Muscle of back (tissue), 11 donors: ENCODE results near the gene RTL10. TPM values are rescaled to one million over a fixed set of nuclear protein-coding genes. Genes with fewer than 3 reads are reported as not detected.

Source experiments
- DNase-seq, 3 donors: peaks; one replicate each; pipeline versions ENCODE4 v3.0.0 to v3.0.0-alpha.2; 2013
- polyA plus RNA-seq, 10 donors: library from polyadenylated mRNA; unstranded; fragments of 120-200 nt; gene quantifications; one replicate each; pipeline ENCODE4 v1.2.1, GENCODE V29; 2013; ENCODE audit not compliant: insufficient read length in 10 of 10

Gene RTL10
- polyA plus RNA-seq, 10 donors, result 8.6 to 15.0 (median 11.3) TPM

DNA sequence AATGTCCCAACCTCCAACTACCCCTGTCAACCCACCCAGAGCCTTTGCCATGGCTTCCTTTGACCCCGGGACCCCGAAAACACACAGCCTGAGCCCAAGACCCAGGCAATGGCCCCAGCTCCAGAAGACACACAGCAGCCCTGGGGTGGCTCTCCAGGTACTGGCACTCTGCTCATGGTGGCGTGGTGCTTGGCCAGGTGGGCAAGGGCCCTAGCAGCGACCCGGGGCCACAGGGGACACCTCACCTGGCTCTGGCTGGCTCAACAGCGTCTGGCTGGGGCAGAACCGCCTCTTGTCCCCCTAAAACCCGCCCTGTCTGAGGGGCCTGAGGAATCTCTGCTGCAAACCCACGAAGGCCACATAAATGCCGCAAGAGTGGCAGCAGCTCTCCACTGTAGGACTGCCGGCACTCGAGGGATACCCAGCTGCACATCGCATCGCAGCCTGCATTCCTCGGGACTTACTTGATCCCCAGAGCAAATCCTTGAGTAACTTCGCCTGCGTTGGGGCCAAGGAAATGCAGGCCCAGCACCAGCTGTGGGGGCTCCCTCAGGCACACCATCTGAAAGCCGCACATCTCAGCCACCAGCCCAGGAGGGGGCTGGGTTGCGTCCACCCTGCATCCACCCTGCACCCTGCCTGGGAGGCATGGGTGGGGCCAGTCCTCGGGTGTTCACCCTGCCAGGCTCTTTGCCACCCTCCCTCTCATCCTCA, 23.1 kb upstream of the RTL10 start:
- peak in 1 of 3 donors; percentile 24 for DNase-seq

DNA sequence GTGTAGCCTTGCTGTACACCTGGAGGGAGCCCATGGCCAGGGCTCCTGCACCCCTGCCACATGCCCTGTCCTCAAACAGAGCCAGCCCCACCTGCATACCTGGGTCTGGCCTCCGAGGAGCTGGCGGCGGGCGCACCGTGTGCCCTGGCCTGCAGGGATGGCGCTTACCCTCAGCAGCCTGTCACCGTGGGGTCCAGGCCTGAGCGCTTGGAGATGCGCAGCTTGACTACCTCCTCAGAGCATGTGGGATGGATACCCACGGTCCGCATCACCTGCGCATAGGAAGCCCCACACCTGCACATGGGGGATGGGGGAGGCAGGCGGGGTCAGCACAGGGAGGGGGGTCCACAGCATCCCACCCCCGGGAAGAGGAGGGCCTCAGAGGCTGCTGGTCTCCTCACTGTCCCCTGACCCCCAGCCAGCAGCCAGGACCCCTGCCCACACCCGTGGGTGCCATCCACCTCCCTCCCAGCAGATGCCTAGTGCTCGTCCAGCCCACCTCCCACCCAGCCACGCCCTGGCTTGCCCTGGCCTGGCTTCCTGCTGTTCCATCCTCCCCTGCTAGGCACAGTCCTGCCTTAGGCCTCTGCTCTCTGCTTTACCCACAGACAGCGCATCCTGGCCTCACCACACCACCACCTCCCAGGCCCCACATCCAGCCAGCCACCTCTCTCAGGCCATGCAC, 22.4 kb upstream of the RTL10 start:
- DNase-seq, result peak in 1 of 3 donors; percentile 1

DNA sequence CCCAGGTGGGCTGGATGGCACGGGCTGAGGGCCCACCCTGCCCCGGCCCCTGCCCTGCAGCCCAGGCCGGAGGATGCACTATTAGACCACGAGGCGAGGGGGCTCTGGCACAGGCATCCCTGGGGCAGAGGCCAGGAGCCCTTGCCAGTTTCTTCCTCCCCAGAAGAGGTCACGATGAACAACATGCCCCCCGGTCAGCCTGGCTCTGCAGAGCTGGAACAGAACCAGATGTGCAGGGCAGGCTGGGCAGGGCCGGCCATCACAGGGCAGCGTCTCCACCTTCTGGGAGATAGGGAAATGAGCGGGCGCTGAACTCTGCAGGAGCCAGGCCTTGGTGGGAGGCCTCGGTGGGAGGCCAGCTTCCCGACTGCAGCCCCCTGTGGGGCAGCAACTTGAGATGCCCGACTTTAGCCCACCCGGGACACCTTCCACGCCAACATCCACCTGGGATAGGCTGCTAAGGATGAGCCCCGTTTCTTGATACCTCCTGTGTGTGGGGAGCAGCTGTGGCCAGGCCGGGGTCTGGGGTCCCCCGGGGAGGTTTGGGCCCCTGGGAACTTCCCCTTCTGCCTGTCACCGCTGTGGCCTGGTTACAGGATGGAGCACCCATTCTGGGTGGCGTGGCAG, 21.8 kb upstream of the RTL10 start:
- peak in 1 of 3 donors; percentile 4 for DNase-seq

DNA sequence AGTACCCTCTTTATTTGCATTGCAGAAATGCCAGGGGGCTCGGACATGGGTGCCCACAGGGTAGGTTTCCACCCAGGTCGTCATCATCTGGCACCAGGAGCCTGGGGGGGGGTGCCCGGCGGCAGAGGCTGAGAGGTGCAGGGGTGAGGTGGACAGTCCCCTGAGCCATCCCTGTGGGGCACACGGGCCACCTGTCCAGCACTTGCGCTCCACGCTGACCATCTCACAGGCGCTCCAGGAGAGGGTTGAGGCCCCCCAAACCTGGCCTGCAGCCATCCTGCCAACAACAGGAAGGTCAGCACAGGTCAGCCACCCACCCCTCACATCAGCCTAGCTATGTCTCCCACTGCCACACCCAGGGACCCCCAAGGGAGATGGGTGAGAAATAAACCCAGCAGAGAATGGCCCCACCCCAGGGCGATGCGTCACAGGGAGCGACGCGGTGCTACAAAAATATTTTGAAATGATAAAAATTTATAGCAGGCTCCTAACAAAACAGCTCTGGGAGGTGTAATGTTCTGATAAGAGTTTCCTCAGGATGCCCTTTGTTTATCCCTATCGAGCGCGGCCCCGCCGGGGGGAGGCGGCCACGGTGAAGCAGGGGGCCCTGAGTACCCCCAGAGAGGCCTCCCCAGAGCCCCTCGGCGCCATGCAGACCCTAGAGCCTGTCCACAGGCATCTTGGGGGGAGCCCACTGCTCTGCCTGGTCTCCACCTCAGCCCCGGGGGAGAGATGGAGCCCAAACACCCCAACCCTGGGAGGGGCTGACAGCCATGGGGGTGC, 21.0 kb upstream of the RTL10 start:
- peak in 1 of 3 donors; percentile 2 for DNase-seq

DNA sequence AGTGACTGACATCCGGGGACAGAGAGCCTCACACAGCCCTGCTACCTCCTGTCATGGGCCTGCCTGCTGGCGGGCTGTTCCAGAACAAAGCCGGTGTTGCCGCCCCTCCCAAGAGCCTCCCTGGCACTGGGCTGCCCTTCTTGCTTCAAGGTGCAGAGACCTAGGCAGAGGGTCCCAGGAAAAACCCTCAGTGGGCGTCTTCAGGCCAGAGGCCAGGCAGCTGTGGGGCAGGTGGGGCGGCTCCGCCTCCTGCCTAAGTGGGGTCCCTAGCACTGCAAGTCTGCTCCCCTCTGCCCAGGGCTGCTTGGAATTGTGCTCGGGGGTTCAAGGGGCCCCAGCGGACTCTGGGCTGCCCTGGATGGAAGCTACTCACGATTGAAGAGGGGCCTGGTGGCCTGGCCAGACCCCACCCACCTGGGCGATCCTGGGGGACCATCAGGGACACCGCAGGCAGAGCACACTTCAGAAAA, 20.4 kb upstream of the RTL10 start:
- no peak for DNase-seq

DNA sequence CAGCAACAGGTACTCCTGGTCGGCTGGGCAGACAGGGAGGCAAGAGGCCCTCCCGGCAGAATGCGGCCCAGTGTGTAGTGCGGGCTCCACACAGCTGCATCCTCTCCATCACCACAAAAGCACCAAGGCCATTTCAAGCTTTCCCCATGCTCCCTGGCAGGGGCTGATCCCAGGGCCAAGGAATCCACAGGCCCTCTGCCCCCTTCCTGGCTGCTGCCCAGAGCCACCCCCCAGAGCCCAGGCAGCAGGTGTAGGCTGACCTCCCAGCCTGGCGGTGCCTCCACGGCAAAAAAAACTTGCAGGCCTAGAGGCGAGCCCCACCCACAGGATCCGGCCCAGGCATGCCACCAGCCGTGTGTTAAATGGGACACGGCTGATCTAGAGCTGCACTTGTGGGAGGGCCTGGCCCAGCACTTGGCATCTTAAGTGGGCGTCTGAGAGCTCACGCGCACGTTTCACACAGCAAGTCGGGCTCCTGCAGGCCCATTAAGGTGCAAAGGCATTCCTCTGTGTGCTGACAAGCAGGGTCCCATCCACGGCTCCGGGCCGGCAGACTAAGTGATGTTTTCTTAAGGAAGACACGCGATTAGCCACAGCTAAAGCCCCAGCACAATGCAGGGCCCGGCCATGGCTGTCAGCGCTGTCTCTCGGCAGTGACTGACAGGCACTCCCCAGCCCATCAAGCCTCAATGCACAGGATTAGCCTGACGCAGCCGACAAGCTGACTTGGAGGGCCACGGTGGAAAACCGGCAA, 19.8 kb upstream of the RTL10 start:
- DNase-seq, result peak in 1 of 3 donors; percentile 55

DNA sequence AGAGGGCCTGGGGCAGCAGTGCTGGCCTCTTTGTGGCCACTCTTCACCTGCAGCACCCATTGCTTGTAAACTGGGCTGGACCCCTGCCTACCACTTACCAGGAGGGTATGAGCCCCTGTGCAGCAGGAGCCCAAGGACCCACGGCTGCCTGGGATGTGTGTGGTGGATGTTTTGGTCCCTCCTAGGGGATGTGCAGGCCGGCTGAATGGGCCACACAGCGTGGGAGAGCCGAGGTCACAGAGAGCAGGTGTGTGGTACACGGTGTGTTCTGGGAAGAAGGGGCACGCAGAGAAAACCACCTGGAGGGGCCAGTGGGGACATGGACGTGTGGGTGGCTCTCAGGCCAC, 19.3 kb upstream of the RTL10 start:
- DNase-seq, result no peak

DNA sequence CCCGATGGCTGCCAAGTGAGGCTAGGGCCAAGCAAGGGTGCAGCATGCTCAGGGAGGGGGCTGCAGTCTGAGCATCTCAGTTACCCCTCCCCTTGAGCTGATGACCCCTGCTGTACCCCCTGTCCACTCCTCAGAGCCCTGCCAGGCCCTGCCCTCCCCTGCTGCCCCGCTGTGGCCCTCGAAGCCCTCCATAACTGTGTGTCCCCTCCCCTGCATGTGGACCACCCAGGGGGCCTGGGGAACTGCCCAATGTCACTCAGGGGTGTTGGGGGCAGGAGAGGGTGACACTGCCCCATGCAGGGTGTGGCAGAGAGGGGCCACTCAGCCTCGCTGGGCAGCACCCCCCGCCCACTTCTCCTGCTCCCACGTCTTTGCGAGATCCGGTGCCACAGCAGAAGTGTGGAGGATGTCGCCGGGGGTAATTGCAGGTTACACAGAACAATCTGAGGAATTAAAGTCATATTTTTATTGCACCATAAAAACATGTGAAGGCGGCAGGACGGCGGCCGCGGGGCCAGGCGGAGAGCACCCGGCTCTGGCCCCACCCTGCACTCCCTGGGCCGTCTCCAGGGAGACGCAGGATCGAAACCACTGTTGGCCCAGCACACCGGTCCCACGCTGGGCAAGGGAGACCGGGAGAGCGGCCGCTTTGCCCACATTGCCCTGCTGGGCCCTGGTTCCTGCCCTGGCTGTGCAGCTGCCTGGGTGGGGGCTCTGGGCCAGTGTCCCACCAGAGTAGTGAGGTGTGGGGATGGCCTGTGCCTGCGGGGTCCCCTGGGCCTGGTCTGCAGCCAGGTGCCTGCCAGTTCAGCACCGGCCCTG, 18.7 kb upstream of the RTL10 start:
- DNase-seq, result peak in 1 of 3 donors; percentile 3

DNA sequence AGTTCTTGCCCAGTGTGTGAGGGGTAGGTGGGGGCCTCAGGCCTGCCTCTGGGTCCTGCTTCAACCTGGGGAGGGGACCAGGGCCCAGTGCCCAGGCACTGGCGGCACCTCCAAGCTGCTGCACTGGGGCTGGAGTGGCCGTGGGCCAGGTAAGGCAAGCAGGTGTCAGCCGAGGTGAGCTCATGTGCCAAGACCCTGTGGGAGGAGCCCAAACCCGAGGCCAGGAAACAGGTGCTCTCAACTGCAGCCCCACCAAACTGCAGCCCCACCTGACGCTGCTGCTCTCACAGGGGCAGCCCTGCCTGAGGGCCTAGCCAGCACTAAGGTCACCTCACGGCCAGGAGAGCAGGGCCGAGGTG, 18.1 kb upstream of the RTL10 start:
- peak in 1 of 3 donors; percentile 7 for DNase-seq

DNA sequence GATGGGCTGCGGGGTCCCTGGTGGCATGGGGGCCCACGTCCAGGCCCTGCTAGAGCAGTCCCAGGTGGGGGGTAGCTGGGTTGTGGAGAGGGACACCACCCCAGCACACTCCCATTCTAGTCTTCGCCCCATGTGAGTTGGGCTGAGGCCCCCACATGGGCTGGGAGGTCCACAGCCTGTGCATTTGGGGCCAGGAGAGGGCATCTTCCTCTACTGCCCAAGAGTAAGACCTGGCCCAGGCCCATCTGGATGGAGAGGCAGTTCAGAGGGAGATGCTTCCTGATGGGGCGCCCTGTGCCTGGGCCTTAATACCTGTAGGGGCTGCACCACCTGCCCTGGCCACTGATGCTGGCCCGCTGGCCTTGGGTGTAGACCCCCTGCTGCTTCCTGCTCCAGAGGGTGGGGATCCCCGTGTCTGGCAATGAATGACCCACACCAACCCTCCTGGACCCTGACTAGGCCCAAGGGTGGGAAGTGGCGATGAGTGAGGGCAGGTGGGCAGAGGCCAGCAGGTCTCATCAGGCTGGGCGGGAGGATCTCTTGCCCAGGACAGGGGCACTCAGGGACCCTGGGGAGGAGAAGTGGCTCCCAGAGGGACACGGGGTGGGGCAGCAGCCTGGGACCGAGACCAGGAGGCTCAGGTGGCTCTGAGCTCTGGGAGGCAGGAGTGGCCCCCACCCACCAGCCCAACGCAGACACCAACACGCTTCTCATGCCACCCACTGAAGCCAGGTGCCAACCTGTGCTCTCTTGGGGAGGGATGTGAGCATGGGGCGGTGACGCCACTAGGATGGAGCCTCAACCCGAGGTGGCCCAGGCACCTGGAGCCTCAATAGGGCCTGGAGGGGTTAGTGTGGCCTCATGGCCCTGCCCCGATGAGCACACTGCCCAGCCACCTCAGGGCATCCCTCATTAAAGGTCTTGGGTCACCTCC, 17.4 kb upstream of the RTL10 start:
- DNase-seq, result no peak

DNA sequence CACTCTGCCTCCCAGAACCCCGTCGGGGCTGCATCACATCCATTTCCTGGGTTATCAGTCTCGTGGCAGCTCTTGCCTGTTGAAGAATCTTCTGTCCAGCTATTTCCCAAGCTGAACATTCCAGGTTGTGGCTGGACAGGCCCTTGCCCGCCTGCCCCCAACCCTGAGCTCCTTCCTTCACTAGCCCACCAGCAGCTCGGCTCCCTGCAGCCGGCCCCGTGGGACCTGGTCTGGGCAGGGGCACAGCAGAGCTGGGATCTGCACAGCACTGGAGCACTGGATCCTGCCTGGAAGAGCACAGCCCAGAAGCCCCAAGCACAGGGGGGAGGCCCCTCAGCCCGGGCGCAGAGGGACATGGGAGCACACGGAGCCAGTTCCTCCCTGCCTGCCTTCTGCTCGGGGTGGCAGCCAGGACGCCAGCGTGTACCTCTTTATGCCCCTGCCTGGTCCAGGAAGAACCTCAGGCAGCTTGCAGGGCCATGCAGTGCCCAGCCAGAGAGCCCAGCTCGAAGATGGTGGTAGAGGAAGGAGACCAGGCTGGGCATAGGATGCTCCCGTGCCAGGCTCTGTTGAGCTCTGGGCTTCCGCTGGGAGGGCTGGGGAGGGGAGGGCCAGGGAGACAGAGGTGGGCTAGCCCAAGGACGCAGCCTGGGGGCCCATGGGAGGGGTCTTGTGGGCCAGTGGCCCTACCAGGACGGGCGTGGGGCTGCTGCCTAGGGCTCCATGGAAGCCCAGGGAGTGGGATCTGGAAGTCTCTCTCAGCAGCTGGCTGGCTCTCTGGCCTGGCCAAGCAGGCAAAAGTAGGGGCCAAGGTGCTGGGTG, 16.6 kb upstream of the RTL10 start:
- DNase-seq, result no peak

DNA sequence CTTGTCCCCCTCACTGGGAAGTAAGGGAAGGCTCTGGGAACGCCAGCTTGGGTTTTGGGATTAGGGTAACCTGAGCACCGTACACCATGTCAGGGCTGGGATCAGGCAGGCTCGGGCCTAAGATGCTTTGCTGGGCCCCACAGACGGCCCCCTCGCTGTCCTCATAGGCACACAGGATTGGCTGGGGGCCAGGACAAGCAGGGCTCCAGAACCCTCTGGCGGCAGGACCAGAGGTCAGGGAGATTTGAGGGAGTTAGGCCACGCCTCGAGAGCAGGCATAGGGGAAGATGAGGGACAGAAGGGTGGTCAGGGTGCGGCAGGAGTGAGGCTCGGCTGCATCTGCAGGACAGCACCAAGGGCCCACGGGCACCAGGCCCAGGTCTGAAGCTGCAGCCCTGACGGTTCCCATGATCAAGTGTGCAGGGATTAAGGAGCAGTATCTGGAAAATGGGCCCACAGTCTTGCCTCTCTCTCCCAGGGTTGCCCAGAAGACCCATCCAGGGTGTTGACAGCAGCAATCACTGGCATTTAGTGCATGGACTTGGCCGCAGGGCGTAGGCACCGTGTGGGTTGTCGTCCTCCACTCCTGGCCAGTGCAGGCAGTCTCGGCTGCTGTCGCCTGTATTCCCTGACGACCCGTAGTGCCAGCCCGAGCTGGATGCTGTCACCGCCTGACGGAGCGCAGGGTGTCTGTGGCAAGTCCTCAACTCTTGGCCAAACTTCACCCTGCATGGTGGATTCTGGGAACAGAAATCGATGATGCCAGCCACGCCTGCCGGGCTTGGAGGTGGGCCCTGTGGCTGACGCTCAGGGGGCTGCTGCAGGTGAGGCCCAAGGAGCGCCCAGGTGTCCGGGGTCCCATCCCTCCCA, 15.7 kb upstream of the RTL10 start:
- DNase-seq, result no peak

DNA sequence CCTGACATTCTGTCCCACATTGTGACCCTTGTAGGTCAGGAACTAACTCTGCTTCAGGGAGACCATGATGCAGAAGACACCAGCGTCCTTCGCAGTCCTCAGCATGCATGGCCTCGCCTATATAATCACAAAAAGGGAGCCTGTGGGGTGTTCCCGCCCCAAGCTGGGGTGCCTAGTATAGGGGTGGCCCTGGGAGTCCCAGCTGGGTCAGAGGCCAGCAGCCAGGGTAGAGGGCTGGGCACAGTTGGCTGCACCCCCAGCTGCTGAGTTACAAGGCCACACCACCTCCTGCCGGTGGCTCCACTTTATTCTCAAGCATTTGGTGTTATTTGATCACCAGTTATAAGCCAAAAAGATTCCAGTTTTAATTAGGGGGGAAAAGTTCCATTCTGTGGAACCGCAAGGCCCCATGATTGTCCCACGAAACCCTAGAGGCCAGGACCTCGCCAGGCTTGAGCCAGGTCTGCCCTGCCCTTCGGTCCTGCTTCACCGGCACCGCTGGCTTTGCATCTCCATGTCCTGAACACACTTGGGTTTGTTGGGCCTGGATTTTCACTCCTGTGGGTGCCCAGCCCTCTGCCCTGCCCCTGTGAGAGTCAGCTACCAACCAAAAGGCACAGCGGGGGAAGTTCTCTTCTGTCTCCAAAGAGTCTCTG, 15.0 kb upstream of the RTL10 start:
- DNase-seq, result no peak

DNA sequence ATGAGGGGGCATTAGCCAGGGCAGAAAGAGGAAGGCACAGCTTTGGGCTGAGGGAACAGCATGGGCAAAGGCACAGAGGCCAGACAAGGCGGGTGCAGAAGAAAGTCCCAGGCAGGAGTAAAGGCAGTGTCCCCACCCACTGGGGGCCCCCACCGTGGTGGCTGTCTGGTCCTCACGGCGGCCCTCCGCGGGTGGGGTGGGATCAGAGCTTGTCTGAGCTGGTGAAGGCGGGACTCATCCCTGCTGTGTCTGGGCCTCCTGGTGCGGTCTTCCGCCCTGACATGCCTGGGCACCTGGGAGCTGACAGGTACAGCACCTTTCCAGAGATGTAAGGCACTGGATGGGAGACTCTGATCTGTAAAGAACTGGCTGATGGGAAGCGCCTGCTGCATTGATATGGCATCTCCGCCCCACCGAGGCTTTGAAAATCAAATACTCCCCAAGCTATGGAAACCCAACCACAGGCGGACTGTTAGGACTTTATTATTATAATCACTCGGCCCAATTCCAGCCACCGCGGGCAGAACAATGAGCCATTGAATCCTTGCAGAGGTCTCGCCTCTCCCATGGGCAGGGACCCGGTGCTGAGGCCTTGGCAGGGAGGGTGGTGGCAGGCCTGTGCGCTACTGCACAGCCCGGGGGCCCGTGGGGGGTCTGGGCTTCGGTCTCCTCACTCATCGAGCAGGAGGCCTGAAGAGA, 14.2 kb upstream of the RTL10 start:
- DNase-seq, result no peak

DNA sequence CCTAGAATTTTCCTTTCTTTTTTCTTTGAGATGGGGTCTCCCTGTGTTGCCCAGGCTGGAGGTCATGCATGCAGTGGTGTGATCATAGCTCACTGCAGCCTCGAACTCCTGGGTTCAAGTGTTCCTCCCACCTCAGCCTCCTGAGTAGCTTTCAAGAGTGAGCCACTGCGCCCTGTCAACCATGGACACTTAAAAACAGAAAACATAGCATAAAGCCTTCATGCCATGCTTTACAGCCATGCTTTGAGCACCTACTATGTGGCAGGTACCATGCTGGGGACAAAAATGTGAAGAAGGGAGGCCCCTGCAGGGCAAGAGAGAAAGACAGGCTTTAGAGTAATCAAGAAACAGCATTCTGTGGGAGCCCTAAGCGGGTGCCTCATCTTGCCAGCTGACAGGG, 13.7 kb upstream of the RTL10 start:
- DNase-seq, result no peak

DNA sequence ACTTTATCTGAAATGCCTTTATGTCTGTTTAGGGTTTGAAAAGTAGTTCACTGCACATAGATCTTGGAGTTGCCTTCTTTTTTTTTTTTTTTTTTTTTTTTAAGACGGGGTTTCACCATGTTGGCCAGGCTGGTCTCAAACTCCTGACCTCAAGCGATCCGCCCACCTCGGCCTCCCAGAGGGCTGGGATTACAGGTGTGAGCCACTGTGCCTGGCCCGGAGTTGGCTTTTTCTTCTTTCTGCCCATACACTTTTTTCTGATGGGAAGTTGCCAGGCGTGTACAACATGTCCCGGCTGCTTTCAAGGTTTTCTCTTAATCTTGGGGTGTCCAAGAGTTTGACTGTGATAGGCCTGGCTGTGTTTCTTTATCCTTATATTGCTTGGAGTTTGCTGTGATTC, 12.9 kb upstream of the RTL10 start:
- DNase-seq, result no peak
